GM19351 (cell line): ENCODE results near the gene DAB2IP.

ENCODE experiments used
- ATAC-seq: cut with Tn5 transposase; IDR thresholded peaks from one replicate; pipeline ENCODE4 v1.9.1; 2021; ENCODE audit warnings: mild to moderate bottlenecking, moderate library complexity; ENCODE audit not compliant: unreplicated experiment

Gene DAB2IP

GRCh38 chr9:121827251-121827967 lies 176.0 kb downstream of the DAB2IP start:
- no peak for ATAC-seq

GRCh38 chr9:121830441-121831140 lies 179.2 kb downstream of the DAB2IP start:
- ATAC-seq = no peak

GRCh38 chr9:121831869-121832268 lies 180.4 kb downstream of the DAB2IP start:
- no peak for ATAC-seq

GRCh38 chr9:121833061-121833460 lies 181.6 kb downstream of the DAB2IP start:
- ATAC-seq = no peak
